A549 (cell line): ENCODE measurements around the gene MRPL17. TPM values are rescaled to one million over a fixed set of nuclear protein-coding genes. Genes with fewer than 3 reads are reported as not detected.

Experiments used
- CBX2 ChIP-seq: fragments of 200-600 bp; sonication (generic); IDR thresholded peaks from 2 replicates; pipeline ENCODE4 v1.6.1; 2016; ENCODE audit warnings: low read depth, mild to moderate bottlenecking, borderline replicate concordance
- CBX8 ChIP-seq: fragments of 200-600 bp; sonication (generic); IDR thresholded peaks from 2 replicates; pipeline ENCODE4 v1.6.1; 2016
- EHMT2 ChIP-seq: fragments of 200-600 bp; sonication (generic); IDR thresholded peaks from 2 replicates; pipeline ENCODE4 v1.6.1; 2016; ENCODE audit warnings: antibody characterized with exemption, low read depth, mild to moderate bottlenecking, moderate library complexity
- ELK1 ChIP-seq: fragments of 150-350 bp; IDR thresholded peaks from 2 replicates; pipeline ENCODE4 v1.6.1; 2014; ENCODE audit warnings: low read depth, mild to moderate bottlenecking, low read length
- EP300 ChIP-seq, 2 experiments: fragments of >200 bp; sonication (Bioruptor Twin); formaldehyde crosslinking; IDR thresholded peaks; 2 replicates in 1 of 2; 3 replicates in 1 of 2; pipeline ENCODE4 v1.6.1; 2016 to 2017
- ESRRA ChIP-seq: fragments of 150-350 bp; IDR thresholded peaks from 2 replicates; pipeline ENCODE4 v1.6.1; 2014; ENCODE audit warnings: mild to moderate bottlenecking, low read length, borderline replicate concordance
- FOXS1 ChIP-seq: fragments of 250-450 bp; sonication (Bioruptor Pico); IDR thresholded peaks from 2 replicates; pipeline ENCODE4 v1.5.0; 2020; ENCODE audit warnings: mild to moderate bottlenecking, moderate library complexity
- GATA3 ChIP-seq: IDR thresholded peaks from 2 replicates; pipeline ENCODE4 v1.6.1; 2012; ENCODE audit warnings: borderline replicate concordance
- HDAC2 ChIP-seq: fragments of 200-600 bp; sonication (generic); IDR thresholded peaks from 2 replicates; pipeline ENCODE4 v1.6.1; 2016
- HOXA7 ChIP-seq: fragments of 250-450 bp; sonication (Bioruptor Pico); IDR thresholded peaks from 2 replicates; pipeline ENCODE4 v1.5.0; 2020; ENCODE audit warnings: mild to moderate bottlenecking, moderate library complexity
- HOXB13 ChIP-seq: fragments of 250-450 bp; sonication (Bioruptor Pico); IDR thresholded peaks from 2 replicates; pipeline ENCODE4 v1.5.0; 2020; ENCODE audit warnings: low read depth, mild to moderate bottlenecking, moderate library complexity
- HOXB5 ChIP-seq: fragments of 250-450 bp; sonication (Bioruptor Pico); IDR thresholded peaks from 2 replicates; pipeline ENCODE4 v1.5.0; 2020; ENCODE audit warnings: mild to moderate bottlenecking, moderate library complexity
- MAFK ChIP-seq: fragments of 450-650 bp; IDR thresholded peaks from 2 replicates; pipeline ENCODE4 v1.6.1; 2014; ENCODE audit not compliant: partially characterized antibody
- MAX ChIP-seq: IDR thresholded peaks from 2 replicates; pipeline ENCODE4 v1.6.1; 2012
- MAZ ChIP-seq: fragments of 150-350 bp; IDR thresholded peaks from 2 replicates; pipeline ENCODE4 v1.6.1; 2014; ENCODE audit warnings: antibody characterized with exemption, low read depth, low read length, borderline replicate concordance
- MYC ChIP-seq: IDR thresholded peaks from 2 replicates; pipeline ENCODE4 v1.6.1; 2012; ENCODE audit warnings: mild to moderate bottlenecking, inconsistent platforms, low read length, improper control_type of control experiment, borderline replicate concordance
- NFE2L2 ChIP-seq: fragments of 150-350 bp; conservative IDR thresholded peaks from 2 replicates; pipeline ENCODE4 v1.6.1; 2014; ENCODE audit warnings: low read length
- PHF8 ChIP-seq: fragments of 200-600 bp; sonication (generic); IDR thresholded peaks from 2 replicates; pipeline ENCODE4 v1.6.1; 2016; ENCODE audit warnings: low read depth, mild to moderate bottlenecking, antibody characterized with exemption, moderate library complexity, borderline replicate concordance
- POLR2AphosphoS2 ChIP-seq: conservative IDR thresholded peaks from 2 replicates; pipeline ENCODE4 v1.6.1; 2012; ENCODE audit warnings: low read length, improper control_type of control experiment, inconsistent platforms
- RAD21 ChIP-seq, 2 experiments: fragments of >200 bp in 1 of 2; sonication (Bioruptor Twin) in 1 of 2; formaldehyde crosslinking in 1 of 2; IDR thresholded peaks in 1 of 2; conservative IDR thresholded peaks in 1 of 2; 2 replicates in 1 of 2; 3 replicates in 1 of 2; pipeline ENCODE4 v1.6.1; 2012 to 2018; ENCODE audit warnings: inconsistent platforms in 1 of 2
- RCOR1 ChIP-seq: fragments of 150-350 bp; IDR thresholded peaks from 2 replicates; pipeline ENCODE4 v1.6.1; 2014; ENCODE audit warnings: antibody characterized with exemption, low read length, low read depth
- SMC3 ChIP-seq: fragments of >200 bp; sonication (Bioruptor Twin); formaldehyde crosslinking; IDR thresholded peaks from 3 replicates; pipeline ENCODE4 v1.6.1; 2018; ENCODE audit warnings: inconsistent platforms
- polyA plus RNA-seq, 4 experiments: library from polyadenylated mRNA; depleted of rRNA in 3 of 4; stranded (reverse); fragments of >200 nt; fragmentation: RNase III in 1 of 4; extraction: RNeasy Plus Mini Kit Qiagen cat#74134 plus additional on column Dnase treatment in 1 of 4; gene quantifications; 2 replicates in 3 of 4; 3 replicates in 1 of 4; pipeline ENCODE4 v1.2.3, GENCODE V29; 2011 to 2017
- TF ChIP-seq, protein P1 (sequence below): fragments of 250-450 bp; sonication (Bioruptor Pico); IDR thresholded peaks from 2 replicates; pipeline ENCODE4 v1.5.0; 2021; ENCODE audit warnings: mild to moderate bottlenecking, moderate library complexity, borderline replicate concordance
- TF ChIP-seq, protein P2 (sequence below): fragments of 250-450 bp; sonication (Bioruptor Pico); IDR thresholded peaks from 2 replicates; pipeline ENCODE4 v1.5.0; 2020; ENCODE audit warnings: low read depth, mild to moderate bottlenecking, moderate library complexity
- TF ChIP-seq, protein P3 (sequence below): IDR thresholded peaks from 2 replicates; pipeline ENCODE4 v1.6.1; 2012; ENCODE audit warnings: low read depth, borderline replicate concordance

MRPL17 gene
- polyA plus RNA-seq, 2 of the 4 experiments (the other 2 are of a cell fraction) = 96.8 to 128 TPM

- peak; percentile 90 for TF ChIP-seq PHF8
- TF ChIP-seq HOXA7 (CRISPR knock-in tag) = no peak
- no peak for TF ChIP-seq EHMT2
- no peak for TF ChIP-seq GATA3
- peak; percentile 55 to 76 for TF ChIP-seq RAD21 (conservative IDR thresholded peaks at IDR 0.05 in 1 of 2, IDR thresholded peaks at IDR 0.05 in 1 of 2)
- no peak for TF ChIP-seq HDAC2
- peak; percentile 65 for TF ChIP-seq MAFK
- no peak for TF ChIP-seq CBX2
- TF ChIP-seq MAX = peak; percentile 97
- TF ChIP-seq RCOR1 = no peak
- no peak for TF ChIP-seq ELK1
- TF ChIP-seq, protein P1, sequence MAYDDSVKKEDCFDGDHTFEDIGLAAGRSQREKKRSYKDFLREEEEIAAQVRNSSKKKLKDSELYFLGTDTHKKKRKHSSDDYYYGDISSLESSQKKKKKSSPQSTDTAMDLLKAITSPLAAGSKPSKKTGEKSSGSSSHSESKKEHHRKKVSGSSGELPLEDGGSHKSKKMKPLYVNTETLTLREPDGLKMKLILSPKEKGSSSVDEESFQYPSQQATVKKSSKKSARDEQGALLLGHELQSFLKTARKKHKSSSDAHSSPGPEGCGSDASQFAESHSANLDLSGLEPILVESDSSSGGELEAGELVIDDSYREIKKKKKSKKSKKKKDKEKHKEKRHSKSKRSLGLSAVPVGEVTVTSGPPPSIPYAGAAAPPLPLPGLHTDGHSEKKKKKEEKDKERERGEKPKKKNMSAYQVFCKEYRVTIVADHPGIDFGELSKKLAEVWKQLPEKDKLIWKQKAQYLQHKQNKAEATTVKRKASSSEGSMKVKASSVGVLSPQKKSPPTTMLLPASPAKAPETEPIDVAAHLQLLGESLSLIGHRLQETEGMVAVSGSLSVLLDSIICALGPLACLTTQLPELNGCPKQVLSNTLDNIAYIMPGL = no peak
- no peak for TF ChIP-seq HOXB5
- TF ChIP-seq, protein P2, sequence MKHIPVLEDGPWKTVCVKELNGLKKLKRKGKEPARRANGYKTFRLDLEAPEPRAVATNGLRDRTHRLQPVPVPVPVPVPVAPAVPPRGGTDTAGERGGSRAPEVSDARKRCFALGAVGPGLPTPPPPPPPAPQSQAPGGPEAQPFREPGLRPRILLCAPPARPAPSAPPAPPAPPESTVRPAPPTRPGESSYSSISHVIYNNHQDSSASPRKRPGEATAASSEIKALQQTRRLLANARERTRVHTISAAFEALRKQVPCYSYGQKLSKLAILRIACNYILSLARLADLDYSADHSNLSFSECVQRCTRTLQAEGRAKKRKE (CRISPR knock-in tag) = no peak
- TF ChIP-seq SMC3 = peak; percentile 83
- no peak for TF ChIP-seq CBX8
- no peak for TF ChIP-seq HOXB13 (CRISPR knock-in tag)
- TF ChIP-seq EP300 (IDR thresholded peaks at IDR 0.05) = no peak
- TF ChIP-seq MYC = peak; percentile 86
- TF ChIP-seq, protein P3, sequence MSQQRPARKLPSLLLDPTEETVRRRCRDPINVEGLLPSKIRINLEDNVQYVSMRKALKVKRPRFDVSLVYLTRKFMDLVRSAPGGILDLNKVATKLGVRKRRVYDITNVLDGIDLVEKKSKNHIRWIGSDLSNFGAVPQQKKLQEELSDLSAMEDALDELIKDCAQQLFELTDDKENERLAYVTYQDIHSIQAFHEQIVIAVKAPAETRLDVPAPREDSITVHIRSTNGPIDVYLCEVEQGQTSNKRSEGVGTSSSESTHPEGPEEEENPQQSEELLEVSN = peak; percentile 96
- no peak for TF ChIP-seq MAZ
- no peak for TF ChIP-seq ESRRA
- no peak for TF ChIP-seq FOXS1 (CRISPR knock-in tag)
- no peak for TF ChIP-seq NFE2L2
- no peak for TF ChIP-seq POLR2AphosphoS2
These were observed at the start of gene MRPL17 (continued) for GRCh38 chr11:6682936-6683861.
